HUES6 (cell line): ENCODE results near the gene SOBP.
"Not testable (repeated sequence)": the region's sequence is repeated elsewhere in the genome, so short reads cannot be mapped to it uniquely, and the experiment has no call there.

Experiments used
- H3K27ac ChIP-seq: 2 replicates; pipeline ENCODE4 v1.7.0; 2013; ENCODE audit warnings: low read depth, mild to moderate bottlenecking, low read length, inconsistent platforms
- H3K27me3 ChIP-seq: 2 replicates; pipeline ENCODE4 v1.6.1; 2013; ENCODE audit warnings: low read length; ENCODE audit not compliant: control insufficient read depth, insufficient read depth
- H3K36me3 ChIP-seq: 2 replicates; pipeline ENCODE4 v1.6.1; 2013; ENCODE audit warnings: low read length; ENCODE audit not compliant: control insufficient read depth, insufficient read depth
- H3K4me1 ChIP-seq: 2 replicates; pipeline ENCODE4 v1.6.1; 2013; ENCODE audit warnings: low read length; ENCODE audit not compliant: control insufficient read depth, insufficient read depth
- H3K4me3 ChIP-seq: 2 replicates; pipeline ENCODE4 v1.5.1; 2013; ENCODE audit warnings: low read depth, low read length
- H3K9ac ChIP-seq: one replicate; pipeline ENCODE4 v1.6.1; 2013; ENCODE audit warnings: mild to moderate bottlenecking, low read length
- H3K9me3 ChIP-seq: 2 replicates; pipeline ENCODE4 v1.6.1; 2013; ENCODE audit warnings: low read depth, low read length; ENCODE audit not compliant: control insufficient read depth, insufficient read depth

Gene SOBP

GRCh38 chr6:107542192-107542668 lies 52.3 kb downstream of the SOBP start:
- no peaks in the 10 kb centered on the region for H3K9me3 ChIP-seq
- no peak overlapping the region for H3K9ac ChIP-seq
- H3K4me1 ChIP-seq, result peaks cover 8% of the 10 kb centered on the region
- H3K4me3 ChIP-seq, result no peak overlapping the region
- H3K27ac ChIP-seq, result no peak overlapping the region
- H3K27me3 ChIP-seq, result no peaks in the 10 kb centered on the region
- H3K36me3 ChIP-seq, result no peaks in the 10 kb centered on the region

- Histone ChIP-seq H3K27ac (no peak overlapping the region), H3K4me3 (no peak overlapping the region), H3K36me3 (no peaks in the 10 kb centered on the region), H3K27me3 (no peaks in the 10 kb centered on the region), H3K9me3 (no peaks in the 10 kb centered on the region), H3K4me1 (peaks cover 8% of the 10 kb centered on the region), H3K9ac (no peak overlapping the region)
Measured at GRCh38 chr6:107543088-107543487, 53.2 kb downstream of the SOBP start.

- H3K9me3 ChIP-seq, result no peaks in the 10 kb centered on the region
- H3K4me3 ChIP-seq, result no peak overlapping the region
- H3K27ac ChIP-seq, result no peak overlapping the region
- H3K4me1 ChIP-seq, result peaks cover 8% of the 10 kb centered on the region
- no peak overlapping the region for H3K9ac ChIP-seq
- H3K27me3 ChIP-seq, result no peaks in the 10 kb centered on the region
- H3K36me3 ChIP-seq, result no peaks in the 10 kb centered on the region
Measured at GRCh38 chr6:107543567-107543966, 53.6 kb downstream of the SOBP start.

DNA sequence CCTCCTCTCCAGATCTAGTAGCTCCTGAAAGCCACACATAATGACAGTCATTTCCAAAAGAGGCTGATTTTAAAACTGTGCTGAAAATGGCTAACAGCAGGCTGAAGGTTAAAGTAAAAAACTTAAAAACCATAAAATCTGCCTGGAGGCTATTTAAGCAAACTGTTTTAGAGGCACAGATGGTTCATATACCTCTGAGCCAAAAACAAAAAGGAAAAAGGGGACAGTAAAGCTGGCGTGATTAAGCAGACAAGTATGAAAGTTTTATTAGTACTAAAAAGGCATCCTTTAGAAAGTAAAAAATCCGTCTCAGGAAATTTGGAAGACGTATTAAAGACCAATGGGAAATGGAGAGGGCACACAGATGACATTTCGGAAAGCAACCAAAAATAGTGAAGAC lies 55.8 kb downstream of the SOBP start:
- Histone ChIP-seq H3K4me3 (no peak overlapping the region), H3K9ac (no peak overlapping the region), H3K4me1 (peaks cover 3% of the 10 kb centered on the region; the same call in 1 of the 2 replicates), H3K27me3 (no peaks in the 10 kb centered on the region), H3K9me3 (no peaks in the 10 kb centered on the region), H3K27ac (no peak overlapping the region), H3K36me3 (no peaks in the 10 kb centered on the region)

GRCh38 chr6:107546691-107547450 lies 57.0 kb downstream of the SOBP start:
- Histone ChIP-seq H3K9me3 (no peaks in the 10 kb centered on the region), H3K36me3 (no peaks in the 10 kb centered on the region), H3K27me3 (no peaks in the 10 kb centered on the region), H3K4me3 (no peak overlapping the region), H3K9ac (no peak overlapping the region), H3K4me1 (peaks cover 3% of the 10 kb centered on the region; the same call in 1 of the 2 replicates), H3K27ac (no peak overlapping the region)

DNA sequence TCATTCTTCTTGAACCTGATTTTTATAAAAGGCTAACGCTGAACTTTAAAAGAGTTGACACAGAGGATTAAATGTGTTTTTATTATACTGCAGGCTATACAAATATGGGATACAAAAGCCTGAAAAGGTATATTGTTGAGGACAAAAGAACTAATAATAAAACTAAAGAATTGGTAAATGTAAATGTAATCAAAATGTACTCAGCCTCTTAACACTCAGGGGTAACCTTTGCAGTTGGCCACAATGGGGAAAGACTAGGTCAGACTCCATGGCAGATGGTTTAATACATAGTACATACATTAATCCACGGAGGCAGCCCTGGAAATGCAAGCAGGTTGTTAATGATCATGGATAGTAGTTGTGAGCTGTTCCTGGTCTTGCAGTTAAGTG lies 57.5 kb downstream of the SOBP start:
- H3K4me1 ChIP-seq, result no peaks in the 10 kb centered on the region
- H3K36me3 ChIP-seq, result no peaks in the 10 kb centered on the region
- no peaks in the 10 kb centered on the region for H3K27me3 ChIP-seq
- H3K9ac ChIP-seq, result no peak overlapping the region
- no peaks in the 10 kb centered on the region for H3K9me3 ChIP-seq
- no peak overlapping the region for H3K27ac ChIP-seq
- no peak overlapping the region for H3K4me3 ChIP-seq

DNA sequence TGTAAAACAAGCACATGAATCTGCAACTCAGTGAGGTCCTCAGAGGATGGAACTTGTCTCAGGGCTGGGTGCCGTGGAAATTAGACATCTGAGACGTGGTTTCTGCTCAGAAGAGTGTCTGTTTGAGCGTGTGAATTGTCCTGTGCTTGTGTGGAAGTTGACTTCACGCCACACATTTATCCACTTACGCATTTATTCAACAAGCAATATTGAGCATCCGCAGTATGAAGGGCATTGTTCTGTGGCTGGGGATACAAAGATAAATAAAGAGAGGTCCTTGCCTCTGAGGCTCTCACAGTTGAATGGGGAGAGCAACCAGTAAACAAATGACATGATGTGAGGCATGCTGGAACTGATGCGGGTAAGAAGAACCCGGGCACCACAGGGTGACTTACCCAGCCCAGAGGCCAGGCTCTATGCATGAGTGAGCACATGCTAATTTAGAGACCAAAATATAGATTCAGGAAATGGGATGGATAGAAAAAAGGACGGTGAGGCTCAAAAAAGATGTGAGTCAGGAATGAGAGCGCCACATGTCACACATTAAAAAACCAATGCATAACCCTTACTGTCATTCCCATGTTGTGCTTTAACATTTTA lies 60.4 kb downstream of the SOBP start:
- Histone ChIP-seq H3K27ac (no peak overlapping the region), H3K4me3 (no peak overlapping the region), H3K27me3 (no peaks in the 10 kb centered on the region), H3K36me3 (no peaks in the 10 kb centered on the region), H3K4me1 (no peaks in the 10 kb centered on the region), H3K9me3 (no peaks in the 10 kb centered on the region), H3K9ac (no peak overlapping the region)

DNA sequence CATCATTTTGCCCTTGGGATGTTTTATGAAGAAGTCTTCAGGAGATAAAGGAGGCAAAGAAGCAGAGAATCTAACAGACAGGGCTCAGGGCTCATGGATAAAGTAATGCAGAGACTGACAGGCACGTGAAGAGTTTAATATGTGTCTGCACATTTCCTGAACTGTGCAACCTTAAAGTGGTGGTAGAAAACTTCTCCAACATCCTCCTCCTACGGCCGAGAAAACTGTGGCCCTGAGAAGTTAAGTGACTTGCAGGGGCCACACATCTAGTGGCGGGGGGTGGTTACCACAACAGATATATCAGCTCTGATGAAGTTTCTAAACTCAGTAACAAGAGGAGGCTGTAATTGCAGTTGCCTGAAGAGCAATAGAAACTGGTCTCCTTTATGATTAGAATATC lies 61.0 kb downstream of the SOBP start:
- Histone ChIP-seq H3K9ac (no peak overlapping the region), H3K27me3 (no peaks in the 10 kb centered on the region), H3K4me1 (no peaks in the 10 kb centered on the region), H3K9me3 (no peaks in the 10 kb centered on the region), H3K4me3 (no peak overlapping the region), H3K36me3 (no peaks in the 10 kb centered on the region), H3K27ac (no peak overlapping the region)

- not testable (repeated sequence) for H3K4me1 ChIP-seq, H3K4me3 ChIP-seq, H3K9ac ChIP-seq, H3K9me3 ChIP-seq, H3K27ac ChIP-seq, H3K36me3 ChIP-seq, H3K27me3 ChIP-seq
Measured at GRCh38 chr6:107553121-107553520, 63.2 kb downstream of the SOBP start.

- Histone ChIP-seq H3K4me1 (no peaks in the 10 kb centered on the region), H3K27me3 (no peaks in the 10 kb centered on the region), H3K36me3 (no peaks in the 10 kb centered on the region), H3K9me3 (no peaks in the 10 kb centered on the region), H3K27ac (no peak overlapping the region), H3K9ac (no peak overlapping the region), H3K4me3 (no peak overlapping the region)
Measured at GRCh38 chr6:107554326-107554725, 64.4 kb downstream of the SOBP start.

DNA sequence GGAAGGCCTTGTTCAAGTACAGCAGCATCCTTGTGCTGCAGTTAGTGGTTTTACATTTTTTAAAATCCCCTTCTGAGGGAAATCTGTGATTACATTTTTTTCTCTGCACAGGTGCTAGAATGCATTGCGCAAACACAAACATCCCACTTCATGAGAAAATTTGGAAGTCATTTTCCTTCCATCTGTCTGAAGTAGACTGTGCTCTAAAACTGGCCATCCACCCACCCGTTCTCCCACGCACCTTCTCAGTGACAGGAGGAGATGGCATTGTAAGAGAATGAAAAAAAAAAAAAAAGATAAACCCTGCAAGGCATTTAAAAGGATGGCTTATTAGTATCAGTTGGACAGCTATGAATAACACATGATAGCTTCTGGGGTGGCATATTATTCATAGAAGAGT lies 65.0 kb downstream of the SOBP start:
- H3K4me3 ChIP-seq, result no peak overlapping the region
- no peaks in the 10 kb centered on the region for H3K36me3 ChIP-seq

More for the DNA sequence above, 65.0 kb downstream of the SOBP start:
- Histone ChIP-seq H3K4me1 (no peaks in the 10 kb centered on the region), H3K27me3 (no peaks in the 10 kb centered on the region), H3K9me3 (no peaks in the 10 kb centered on the region), H3K27ac (no peak overlapping the region), H3K9ac (no peak overlapping the region)
